GM18517 (cell line): Measurements from ENCODE around the gene CTRB2.

Source experiments
- ATAC-seq: cut with Tn5 transposase; IDR thresholded peaks from one replicate; pipeline ENCODE4 v1.9.1; 2021; ENCODE audit warnings: mild to moderate bottlenecking, moderate library complexity; ENCODE audit not compliant: unreplicated experiment

CTRB2 gene

DNA sequence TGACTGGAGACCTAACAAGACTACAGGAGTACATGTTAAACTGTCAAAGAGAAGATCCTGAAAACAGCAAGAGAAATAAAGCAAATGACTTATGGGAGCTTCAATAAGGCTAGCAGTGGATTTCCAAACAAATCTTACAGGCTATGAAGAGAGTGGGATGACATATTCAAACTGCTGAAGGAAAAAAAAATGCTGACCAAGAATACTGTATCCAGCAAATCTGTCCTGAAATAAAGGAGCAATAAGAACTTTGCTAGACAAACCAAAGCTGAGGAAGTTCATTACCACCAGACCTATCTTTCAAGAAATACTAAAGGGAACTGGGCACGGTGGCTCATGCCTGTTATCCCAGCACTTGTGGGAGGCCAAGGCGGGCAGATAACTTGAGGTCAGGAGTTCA is 30.0 kb downstream of the CTRB2 start:
- ATAC-seq: no peak

- ATAC-seq: no peak
These were observed 31.9 kb downstream of the CTRB2 start for GRCh38 chr16:75175074-75175473.

GRCh38 chr16:75172578-75172977 is 34.4 kb downstream of the CTRB2 start:
- ATAC-seq: no peak

- ATAC-seq: no peak
These were observed 37.0 kb downstream of the CTRB2 start for GRCh38 chr16:75169899-75170405.

DNA sequence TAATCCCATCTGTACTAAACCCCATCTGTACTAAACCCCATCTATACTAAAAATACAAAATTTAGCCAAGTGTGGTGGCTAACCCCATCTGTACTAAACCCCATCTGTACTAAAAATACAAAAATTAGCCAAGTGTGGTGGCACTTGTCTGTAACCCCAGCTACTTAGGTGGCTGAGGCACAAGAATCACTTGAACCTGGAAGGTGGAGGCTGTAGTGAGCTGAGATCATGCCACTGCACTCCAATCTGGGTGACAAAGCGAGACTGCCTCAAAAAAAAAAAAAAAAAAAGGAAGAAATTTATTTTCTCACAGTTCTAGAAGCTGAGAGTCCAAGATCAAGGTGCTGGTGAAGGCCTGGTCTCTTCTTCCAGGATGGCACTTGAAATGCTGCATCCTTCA is 46.6 kb downstream of the CTRB2 start:
- no peak for ATAC-seq
